Anterior cingulate cortex (tissue), 58 donors: ENCODE data around the gene ELMO1.
A peak's percentile ranks its signal among the peaks of the same experiment; 100 is the strongest.

ENCODE experiments used
- DNase-seq, 58 donors: peaks; one replicate each; lab custom pipeline; 2025; lab: John Stamatoyannopoulos, UW

Gene ELMO1

DNA sequence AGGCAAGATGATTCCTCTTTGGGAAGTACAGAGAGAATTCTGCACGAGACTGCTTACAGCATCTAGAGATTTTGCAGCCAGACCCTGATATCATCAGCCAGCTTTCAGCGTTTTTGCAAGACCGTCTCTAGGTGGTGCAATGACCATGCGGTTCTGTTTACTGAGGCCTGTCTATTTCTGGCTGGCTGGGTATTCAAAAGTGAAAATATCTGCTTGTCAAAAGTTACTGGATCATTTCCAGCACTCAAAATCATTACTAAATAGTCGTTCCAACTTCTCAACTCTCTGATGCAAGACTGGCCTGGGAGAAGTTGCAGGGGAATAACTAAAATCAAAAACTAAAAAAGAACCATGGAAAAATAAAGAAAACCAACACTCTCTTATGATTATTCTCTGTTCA is 240.1 kb downstream of the ELMO1 start:
- peak in 43 of 58 donors; percentile 12 to 87 (median 46) for DNase-seq

- no peak for DNase-seq
Measured at GRCh38 chr7:37206192-37206591, 242.5 kb downstream of the ELMO1 start.

- DNase-seq = no peak
Measured at GRCh38 chr7:37205451-37205850, 243.2 kb downstream of the ELMO1 start.

DNA sequence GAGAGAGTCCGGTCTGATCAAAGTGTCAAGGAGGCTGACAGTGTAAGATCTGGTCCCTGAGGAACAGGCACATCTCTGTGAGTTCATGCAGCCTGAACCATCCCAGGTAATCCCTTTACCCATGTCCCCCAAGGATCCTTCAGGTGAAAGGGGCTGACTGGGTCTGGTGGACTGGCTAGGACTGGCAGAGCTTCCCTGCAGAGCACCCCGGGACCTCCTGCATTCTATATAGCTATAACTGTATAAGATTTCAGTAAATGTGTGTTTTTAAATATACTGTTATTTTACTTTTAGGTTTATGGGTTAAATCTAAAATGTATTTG is 246.8 kb downstream of the ELMO1 start:
- DNase-seq = no peak

- DNase-seq = peak in 56 of 58 donors; percentile 12 to 82 (median 61)
Measured at GRCh38 chr7:37201003-37201875, 247.4 kb downstream of the ELMO1 start.

DNA sequence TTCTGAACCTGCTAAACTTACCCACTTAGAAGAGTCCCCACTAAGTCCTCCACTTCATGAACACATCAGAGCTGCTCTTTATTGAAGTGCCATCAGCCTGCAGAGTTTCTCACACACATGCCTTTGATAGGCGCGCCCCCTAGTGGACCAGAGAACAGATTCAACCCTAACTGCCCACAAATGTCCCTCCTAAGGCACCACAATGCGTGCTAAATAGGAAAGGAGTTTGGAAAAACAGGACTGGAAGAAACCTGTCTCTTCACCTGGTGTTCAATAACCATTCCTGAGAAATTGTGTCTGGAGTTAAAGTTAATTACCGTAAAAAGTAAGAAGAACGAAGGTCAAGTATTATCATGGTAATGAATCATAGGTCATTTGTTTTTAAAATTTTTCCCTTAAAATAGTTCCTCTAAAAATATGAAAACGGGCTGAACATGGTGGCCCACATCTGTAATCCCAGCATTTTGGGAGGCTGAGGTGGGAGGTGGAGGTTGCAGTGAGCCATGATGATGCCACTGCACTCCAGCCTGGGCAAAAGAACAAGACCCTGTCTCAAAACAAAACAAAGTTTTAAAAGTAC is 249.7 kb downstream of the ELMO1 start:
- DNase-seq = peak in 55 of 58 donors; percentile 23 to 93 (median 67)

- peak in 1 of 58 donors; percentile 72 for DNase-seq
Measured at GRCh38 chr7:37198041-37198905, 250.4 kb downstream of the ELMO1 start.

GRCh38 chr7:37197108-37197507 is 251.6 kb downstream of the ELMO1 start:
- peak in 7 of 58 donors; percentile 9 to 36 (median 19) for DNase-seq

GRCh38 chr7:37196676-37197075 is 252.0 kb downstream of the ELMO1 start:
- no peak for DNase-seq

- DNase-seq = peak in 1 of 58 donors; percentile 27
Measured at GRCh38 chr7:37195388-37195787, 253.3 kb downstream of the ELMO1 start.

DNA sequence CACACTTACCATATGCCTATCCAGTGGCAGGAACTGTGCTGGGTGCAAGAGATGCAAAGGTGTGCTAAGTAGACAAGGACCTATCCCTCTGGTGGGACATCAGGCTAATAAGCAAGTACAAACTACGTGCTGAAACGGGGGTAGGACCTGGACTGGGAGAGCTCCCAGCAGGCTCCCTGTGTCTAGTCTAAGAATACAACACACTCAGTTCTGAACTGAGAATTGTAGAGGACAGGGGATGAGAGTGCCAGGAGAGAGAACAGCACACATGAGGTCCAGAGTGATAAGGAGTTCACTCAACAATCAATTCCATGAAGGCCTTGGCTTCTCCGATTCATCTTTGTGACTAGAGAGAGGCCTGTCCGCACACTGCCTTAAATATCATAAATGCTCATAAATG is 253.7 kb downstream of the ELMO1 start:
- DNase-seq = no peak

DNA sequence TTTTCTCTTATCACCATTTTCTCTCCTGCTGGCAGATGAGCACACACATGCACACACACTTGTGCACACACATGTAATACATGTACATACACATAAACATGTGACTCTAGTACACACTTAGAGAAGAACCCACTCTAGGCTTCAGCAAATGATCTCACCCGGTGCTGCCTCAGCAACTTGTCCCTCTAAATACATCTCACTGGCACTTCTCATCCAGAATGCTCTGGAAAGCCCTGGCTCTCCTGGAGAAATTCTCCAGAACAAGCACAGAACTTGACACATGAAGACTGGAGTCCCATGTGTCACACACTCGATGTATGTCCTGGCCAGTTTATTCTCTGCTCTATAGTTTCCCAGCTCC is 254.9 kb downstream of the ELMO1 start:
- DNase-seq = peak in 9 of 58 donors; percentile 29 to 69 (median 53)

- peak in 22 of 58 donors; percentile 9 to 69 (median 36) for DNase-seq
Measured at GRCh38 chr7:37193087-37193774, 255.4 kb downstream of the ELMO1 start.

GRCh38 chr7:37191797-37192196 is 256.9 kb downstream of the ELMO1 start:
- no peak for DNase-seq

GRCh38 chr7:37187179-37187578 is 261.5 kb downstream of the ELMO1 start:
- DNase-seq = no peak

DNA sequence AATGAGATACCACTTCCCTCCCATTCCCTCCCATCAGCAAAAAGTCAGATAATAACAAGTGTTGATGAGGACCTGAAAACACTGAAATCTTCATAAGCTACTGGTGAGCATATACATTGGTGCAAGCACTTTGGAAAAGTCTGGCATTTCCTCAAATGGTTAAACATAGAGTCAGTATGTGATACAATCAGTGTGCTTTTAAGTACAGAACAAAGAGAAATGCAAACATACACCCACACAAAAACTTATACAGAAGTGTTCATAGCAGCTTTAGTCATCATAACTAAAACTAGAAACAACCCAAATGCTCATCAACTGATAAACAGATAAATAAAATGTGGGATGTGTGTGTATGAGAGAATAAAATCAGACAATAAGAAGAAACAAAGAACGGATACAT is 261.9 kb downstream of the ELMO1 start:
- DNase-seq = no peak

DNA sequence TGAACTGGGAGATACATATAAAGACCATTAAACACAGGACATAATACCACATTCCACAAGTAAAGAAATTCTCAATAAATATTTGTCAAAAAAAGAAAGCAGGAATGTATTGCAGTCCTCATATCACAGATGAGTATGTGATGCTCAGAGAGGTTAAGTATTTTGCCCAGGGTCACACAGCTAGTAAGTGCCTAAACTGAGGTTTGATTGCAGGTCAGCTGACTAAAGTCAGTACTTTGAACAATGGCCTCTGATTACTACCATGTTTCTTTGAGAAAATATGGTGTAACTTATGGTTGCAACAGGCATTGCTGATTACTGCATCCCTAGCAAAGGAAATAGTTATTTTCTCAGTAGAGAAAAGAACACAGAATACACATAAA is 267.1 kb downstream of the ELMO1 start:
- DNase-seq = no peak

GRCh38 chr7:37180828-37181549 is 267.7 kb downstream of the ELMO1 start:
- DNase-seq = no peak

DNA sequence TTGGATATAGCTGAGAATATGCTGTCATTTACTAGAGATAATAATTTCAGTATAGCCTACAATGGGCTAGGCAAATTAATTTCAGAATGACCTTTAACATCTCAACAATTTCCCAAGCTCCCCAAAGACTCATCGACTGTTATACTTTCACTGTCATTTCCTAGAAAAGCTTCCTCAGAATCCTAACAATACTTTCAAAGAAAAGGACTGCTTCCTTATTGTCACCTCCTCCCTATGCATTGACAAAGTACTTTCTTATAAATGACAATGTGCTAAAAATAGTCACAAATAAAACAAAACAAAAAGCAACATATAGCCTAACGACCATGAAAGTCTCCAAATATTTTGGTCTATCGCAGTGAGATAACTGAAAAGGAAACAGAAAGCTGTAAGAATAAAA is 272.6 kb downstream of the ELMO1 start:
- DNase-seq = no peak

GRCh38 chr7:37174460-37174859 is 274.2 kb downstream of the ELMO1 start:
- no peak for DNase-seq
